OCI-LY1 (cell line): ENCODE measurements around the gene CAMK2D.

Source experiments
- H2AFZ ChIP-seq: fragments of 200-600 bp; sonication (generic), shearing (Covaris generic); 2 replicates; pipeline ENCODE4 v1.6.0; 2014; ENCODE audit warnings: antibody characterized with exemption, mild to moderate bottlenecking, low read length
- H3F3A ChIP-seq: fragments of 200-600 bp; sonication (generic), shearing (Covaris generic); 2 replicates; pipeline ENCODE4 v1.6.0; 2014; ENCODE audit warnings: mild to moderate bottlenecking, antibody characterized with exemption, low read length, moderate library complexity; ENCODE audit not compliant: insufficient read depth
- H3K27ac ChIP-seq: fragments of 200-600 bp; sonication (generic); 2 replicates; pipeline ENCODE4 v1.5.1; 2014; ENCODE audit warnings: low read length, mixed run types, mild to moderate bottlenecking, low read depth; ENCODE audit not compliant: poor library complexity, severe bottlenecking
- H3K27me3 ChIP-seq: fragments of 200-600 bp; sonication (generic); 2 replicates; pipeline ENCODE4 v1.6.0; 2014; ENCODE audit warnings: antibody characterized with exemption, mild to moderate bottlenecking, low read length, moderate library complexity; ENCODE audit not compliant: insufficient read depth
- H3K36me3 ChIP-seq: fragments of 200-600 bp; sonication (generic); 2 replicates; pipeline ENCODE4 v1.6.1; 2014; ENCODE audit warnings: mild to moderate bottlenecking, antibody characterized with exemption, low read length, moderate library complexity, mixed read lengths; ENCODE audit not compliant: insufficient read depth
- H3K4me1 ChIP-seq: fragments of 200-600 bp; sonication (generic); 2 replicates; pipeline ENCODE4 v1.5.1; 2014; ENCODE audit warnings: mild to moderate bottlenecking, low read length, moderate library complexity; ENCODE audit not compliant: insufficient read depth, severe bottlenecking
- H3K4me2 ChIP-seq: fragments of 200-600 bp; sonication (generic), shearing (Covaris generic); 2 replicates; pipeline ENCODE4 v1.6.1; 2014; ENCODE audit warnings: low read length
- H3K4me3 ChIP-seq: fragments of 200-600 bp; sonication (generic); 2 replicates; pipeline ENCODE4 v1.5.1; 2014; ENCODE audit warnings: low read length, low read depth, mild to moderate bottlenecking, mixed read lengths; ENCODE audit not compliant: poor library complexity, severe bottlenecking
- H3K79me2 ChIP-seq: fragments of 200-600 bp; shearing (Covaris generic); 2 replicates; pipeline ENCODE4 v1.6.1; 2016; ENCODE audit warnings: mixed run types, low read length, mixed read lengths; ENCODE audit not compliant: insufficient read depth
- H3K9ac ChIP-seq: fragments of 200-600 bp; sonication (generic), shearing (Covaris generic); 2 replicates; pipeline ENCODE4 v1.6.1; 2014; ENCODE audit warnings: mild to moderate bottlenecking, low read length, mixed read lengths
- H3K9me2 ChIP-seq: fragments of 200-600 bp; sonication (generic), shearing (Covaris generic); 2 replicates; pipeline ENCODE4 v1.6.1; 2014; ENCODE audit warnings: low read depth, mild to moderate bottlenecking, low read length, mixed read lengths
- H3K9me3 ChIP-seq: fragments of 200-600 bp; shearing (Covaris generic); 2 replicates; pipeline ENCODE4 v1.6.1; 2014; ENCODE audit warnings: low read length, mixed read lengths
- H4K20me1 ChIP-seq: fragments of 200-600 bp; sonication (generic), shearing (Covaris generic); 2 replicates; pipeline ENCODE4 v1.6.0; 2016; ENCODE audit warnings: mild to moderate bottlenecking, low read length; ENCODE audit not compliant: insufficient read depth
- CTCF ChIP-seq: fragments of 200-600 bp; sonication (generic), shearing (Covaris generic); IDR thresholded peaks from 2 replicates; pipeline ENCODE4 v1.5.1; 2017; ENCODE audit warnings: mild to moderate bottlenecking, antibody characterized with exemption, low read length, moderate library complexity, mixed read lengths
- EZH2 ChIP-seq: fragments of 200-600 bp; sonication (generic), shearing (Covaris generic); IDR thresholded peaks from 2 replicates; pipeline ENCODE4 v1.8.0; 2017; ENCODE audit warnings: borderline replicate concordance, mixed run types, mild to moderate bottlenecking, antibody characterized with exemption, low read length, moderate library complexity, mixed read lengths

The CAMK2D gene

GRCh38 chr4:113534711-113535110, 226.8 kb downstream of the CAMK2D start:
- peaks cover 80% of the 10 kb centered on the region for H3K36me3 ChIP-seq
- H3K4me3 ChIP-seq = no peak overlapping the region
- H3K4me1 ChIP-seq = no peaks in the 10 kb centered on the region
- H3K27ac ChIP-seq = no peak overlapping the region
- H3K79me2 ChIP-seq = no peaks in the 10 kb centered on the region
- no peaks in the 10 kb centered on the region for H3K9me2 ChIP-seq
- H3K9ac ChIP-seq = no peak overlapping the region
- no peak overlapping the region for H3K4me2 ChIP-seq
- H2AFZ ChIP-seq = no peak overlapping the region
- no peaks in the 10 kb centered on the region; the same call in 1 of the 2 replicates for H3F3A ChIP-seq
- no peaks in the 10 kb centered on the region for H4K20me1 ChIP-seq
- no peaks in the 10 kb centered on the region for H3K9me3 ChIP-seq
- H3K27me3 ChIP-seq = no peaks in the 10 kb centered on the region
- TF ChIP-seq CTCF (no peak), EZH2 (no peak)

- Histone ChIP-seq H3K27me3 (no peaks in the 10 kb centered on the region), H3K4me3 (no peak overlapping the region), H3K27ac (no peak overlapping the region), H3F3A (no peaks in the 10 kb centered on the region; the same call in 1 of the 2 replicates), H3K9me2 (no peaks in the 10 kb centered on the region), H3K79me2 (no peaks in the 10 kb centered on the region), H3K4me2 (no peak overlapping the region), H3K9ac (no peak overlapping the region), H2AFZ (no peak overlapping the region), H4K20me1 (no peaks in the 10 kb centered on the region), H3K36me3 (peaks cover 92% of the 10 kb centered on the region), H3K4me1 (no peaks in the 10 kb centered on the region), H3K9me3 (no peaks in the 10 kb centered on the region)
- TF ChIP-seq CTCF = no peak
- no peak for TF ChIP-seq EZH2
Measured at GRCh38 chr4:113531572-113531971, 230.0 kb downstream of the CAMK2D start.

- H3K9ac ChIP-seq = no peak overlapping the region
- H4K20me1 ChIP-seq = no peaks in the 10 kb centered on the region
- H3K36me3 ChIP-seq = peaks cover 93% of the 10 kb centered on the region
- H2AFZ ChIP-seq = no peak overlapping the region
- H3K4me2 ChIP-seq = no peak overlapping the region
- no peaks in the 10 kb centered on the region for H3K9me2 ChIP-seq
- H3K9me3 ChIP-seq = no peaks in the 10 kb centered on the region
- TF ChIP-seq CTCF = no peak
- no peak for TF ChIP-seq EZH2
- H3F3A ChIP-seq = no peaks in the 10 kb centered on the region
- H3K4me1 ChIP-seq = no peaks in the 10 kb centered on the region
- no peak overlapping the region for H3K27ac ChIP-seq
- no peaks in the 10 kb centered on the region for H3K27me3 ChIP-seq
- no peaks in the 10 kb centered on the region for H3K79me2 ChIP-seq
- no peak overlapping the region for H3K4me3 ChIP-seq
Measured at GRCh38 chr4:113528395-113528794, 233.1 kb downstream of the CAMK2D start.
